CD4-positive, alpha-beta T cell (primary cell): ENCODE data around the gene TTC21A. TPM values are rescaled to one million over a fixed set of nuclear protein-coding genes. Genes with fewer than 3 reads are reported as not detected.

Source experiments
- ATAC-seq: fragments of 200-7000 bp; cut with Tn5 transposase; one replicate; pipeline ENCODE4 v1.10.0; 2022; ENCODE audit warnings: mild to moderate bottlenecking; ENCODE audit not compliant: poor library complexity
- CTCF ChIA-PET: fragments of 350-600 bp; sonication (Branson Sonifier 250); formaldehyde crosslinking; loops from one replicate; lab custom pipeline; 2021; ENCODE audit warnings: antibody characterized with exemption, inconsistent platforms; lab: Charles Lee
- POLR2A ChIA-PET: fragments of 350-600 bp; sonication (Branson Sonifier 250); formaldehyde crosslinking; loops from one replicate; lab custom pipeline; 2021; ENCODE audit warnings: antibody characterized with exemption, inconsistent platforms; lab: Charles Lee
- DNase-seq, 14 experiments: peaks; one replicate each; pipeline ENCODE4 v3.0.0-alpha.2; 2013 to 2020; ENCODE audit warnings: mixed read lengths in 2 of 14
- H3K27ac ChIP-seq, 2 donors: one replicate each; pipeline versions ENCODE4 v1.5.1 to v1.7.0; 2013; ENCODE audit warnings: low read length in 2 of 2, low read depth in 1 of 2, mild to moderate bottlenecking in 1 of 2
- H3K27me3 ChIP-seq, 2 experiments: 1 replicate in 1 of 2; 2 replicates in 1 of 2; pipeline versions ENCODE4 v1.6.1 to v1.7.0; 2013; ENCODE audit warnings: low read length in 2 of 2, control low read depth in 1 of 2, mild to moderate bottlenecking in 1 of 2, moderate library complexity in 1 of 2; ENCODE audit not compliant: insufficient read depth in 2 of 2, control insufficient read depth in 1 of 2
- H3K36me3 ChIP-seq: one replicate; pipeline ENCODE4 v1.6.1; 2013; ENCODE audit warnings: low read length, control low read depth; ENCODE audit not compliant: insufficient read depth
- H3K4me1 ChIP-seq: one replicate; pipeline ENCODE4 v1.6.1; 2013; ENCODE audit warnings: low read length, control low read depth; ENCODE audit not compliant: insufficient read depth
- H3K4me3 ChIP-seq: one replicate; pipeline ENCODE4 v1.5.1; 2013; ENCODE audit warnings: mild to moderate bottlenecking, low read length, moderate library complexity
- H3K9me3 ChIP-seq, 2 experiments: 1 replicate in 1 of 2; 2 replicates in 1 of 2; pipeline versions ENCODE4 v1.6.1 to v1.7.0; 2013; ENCODE audit warnings: low read length in 2 of 2, mild to moderate bottlenecking in 2 of 2, control low read depth in 1 of 2, moderate library complexity in 1 of 2; ENCODE audit not compliant: control insufficient read depth in 1 of 2, insufficient read depth in 1 of 2
- H3K27ac Mint-ChIP-seq: one replicate; pipeline ENCODE4 v1.8.0; 2020; ENCODE audit warnings: mixed read lengths
- H3K27me3 Mint-ChIP-seq: one replicate; pipeline ENCODE4 v1.8.0; 2021; ENCODE audit warnings: mixed read lengths
- H3K36me3 Mint-ChIP-seq: one replicate; pipeline ENCODE4 v1.8.0; 2021; ENCODE audit warnings: low read depth, mixed read lengths
- H3K4me1 Mint-ChIP-seq: one replicate; pipeline ENCODE4 v1.8.0; 2021; ENCODE audit warnings: low read depth, mixed read lengths
- H3K4me3 Mint-ChIP-seq: one replicate; pipeline ENCODE4 v1.8.0; 2020; ENCODE audit warnings: mild to moderate bottlenecking, mixed read lengths
- H3K9me3 Mint-ChIP-seq: one replicate; pipeline ENCODE4 v1.8.0; 2020; ENCODE audit warnings: mixed read lengths
- CTCF ChIP-seq: fragments of 200-600 bp; IDR thresholded peaks from one replicate; pipeline ENCODE4 v1.8.0; 2022; ENCODE audit warnings: antibody characterized with exemption, mild to moderate bottlenecking
- intact Hi-C, 2 experiments: fragments of 100-400 bp; cut with DNase I in 1 of 2; cut with micrococcal nuclease in 1 of 2; formaldehyde crosslinking; loops; one replicate each; pipeline versions ENCODE4 v1.15.1 to v1.9.0; 2023 to 2025; cut with DNase I, micrococcal nuclease
- total RNA-seq, 174 experiments: library from RNA in 2 of 174; stranded (reverse) in 2 of 174; gene quantifications; one replicate each; pipeline ENCODE4 v1.2.3 and lab custom pipeline; 2021 to 2026

Gene TTC21A
- total RNA-seq, 2 experiments from 2014 or later, result 4.1 to 5.2 TPM

GRCh38 chr3:39143051-39143885 lies 35.8 kb downstream of the TTC21A start:
- ChIA-PET CTCF (interaction anchor here (0.9 kb wide), 2 partner anchors 10 to 145 kb away, joined by 3 read pairs; no protein-coding TSS in a partner anchor), POLR2A (no interaction called here)
- peaks cover 66% of the 10 kb centered on the region for H3K36me3 ChIP-seq
- no peaks in the 10 kb centered on the region for H3K9me3 Mint-ChIP-seq
- H3K4me1 ChIP-seq, result peaks cover 46% of the 10 kb centered on the region
- H3K27me3 ChIP-seq, result no peaks in the 10 kb centered on the region
- H3K9me3 ChIP-seq, result no peaks in the 10 kb centered on the region
- peak overlapping the region; percentile 68 for H3K27ac Mint-ChIP-seq
- H3K27ac ChIP-seq, result no peak overlapping the region
- peaks cover 91% of the 10 kb centered on the region for H3K36me3 Mint-ChIP-seq
- DNase-seq (no peak), ATAC-seq (no peak)
- intact Hi-C loops, result loop anchor here in 1 of 2 experiments (10.0 kb wide), 1 partner anchor 88 kb away; the partner anchor contains the start of genes SCN11A and WDR48
- peaks cover 60% of the 10 kb centered on the region for H3K4me1 Mint-ChIP-seq
- TF ChIP-seq CTCF, result no peak
- H3K4me3 ChIP-seq, result no peak overlapping the region
- no peaks in the 10 kb centered on the region for H3K27me3 Mint-ChIP-seq
- H3K4me3 Mint-ChIP-seq, result peak overlapping the region; percentile 42

GRCh38 chr3:39144095-39144747 lies 36.7 kb downstream of the TTC21A start:
- DNase-seq (no peak), ATAC-seq (no peak)
- intact Hi-C loops, result loop anchor here in 1 of 2 experiments (10.0 kb wide), 1 partner anchor 89 kb away; the partner anchor contains the start of genes SCN11A and WDR48
- Mint-ChIP-seq H3K4me1 (peaks cover 70% of the 10 kb centered on the region), H3K9me3 (no peaks in the 10 kb centered on the region), H3K27ac (peak overlapping the region; percentile 68), H3K4me3 (peak overlapping the region; percentile 42), H3K27me3 (no peaks in the 10 kb centered on the region), H3K36me3 (peaks cover 90% of the 10 kb centered on the region)
- CTCF ChIA-PET, result interaction anchor here (0.9 kb wide), 2 partner anchors 11 to 144 kb away, joined by 3 read pairs; no protein-coding TSS in a partner anchor
- no peak overlapping the region for H3K4me3 ChIP-seq
- peaks cover 55% of the 10 kb centered on the region for H3K4me1 ChIP-seq
- no peak overlapping the region for H3K27ac ChIP-seq
- H3K36me3 ChIP-seq, result peaks cover 63% of the 10 kb centered on the region
- POLR2A ChIA-PET, result no interaction called here
- no peaks in the 10 kb centered on the region for H3K27me3 ChIP-seq
- no peaks in the 10 kb centered on the region for H3K9me3 ChIP-seq
- TF ChIP-seq CTCF, result no peak

GRCh38 chr3:39144748-39145380 lies 37.4 kb downstream of the TTC21A start:
- H3K9me3 ChIP-seq, result no peaks in the 10 kb centered on the region

More at GRCh38 chr3:39144748-39145380, 37.4 kb downstream of the TTC21A start:
- peaks cover 63% of the 10 kb centered on the region for H3K36me3 ChIP-seq
- H3K27ac ChIP-seq, result no peak overlapping the region
- ChIA-PET POLR2A (no interaction called here), CTCF (no interaction called here)
- H3K27ac Mint-ChIP-seq, result peak overlapping the region; percentile 68
- no peak for ATAC-seq
- H3K27me3 Mint-ChIP-seq, result no peaks in the 10 kb centered on the region
- H3K36me3 Mint-ChIP-seq, result peaks cover 85% of the 10 kb centered on the region
- no peak for TF ChIP-seq CTCF
- DNase-seq, result no peak
- no peak overlapping the region for H3K4me3 ChIP-seq
- intact Hi-C loops, result loop anchor here in 1 of 2 experiments (10.0 kb wide), 1 partner anchor 90 kb away; the partner anchor contains the start of genes SCN11A and WDR48
- H3K9me3 Mint-ChIP-seq, result no peaks in the 10 kb centered on the region
- H3K4me1 Mint-ChIP-seq, result peaks cover 76% of the 10 kb centered on the region
- peaks cover 62% of the 10 kb centered on the region for H3K4me1 ChIP-seq
- H3K4me3 Mint-ChIP-seq, result peak overlapping the region; percentile 42
- H3K27me3 ChIP-seq, result no peaks in the 10 kb centered on the region
